OCI-LY1 (cell line): ENCODE results near the gene RPS19BP1.

Source experiments
- EZH2 ChIP-seq: fragments of 200-600 bp; sonication (generic), shearing (Covaris generic); IDR thresholded peaks from 2 replicates; pipeline ENCODE4 v1.8.0; 2017; ENCODE audit warnings: borderline replicate concordance, mixed run types, mild to moderate bottlenecking, antibody characterized with exemption, low read length, moderate library complexity, mixed read lengths
- TF ChIP-seq, protein P1 (sequence below): fragments of 200-600 bp; sonication (generic), shearing (Covaris generic); IDR thresholded peaks from 2 replicates; pipeline ENCODE4 v1.5.1; 2017; ENCODE audit warnings: mild to moderate bottlenecking, antibody characterized with exemption, low read length, moderate library complexity, mixed read lengths

DNA sequence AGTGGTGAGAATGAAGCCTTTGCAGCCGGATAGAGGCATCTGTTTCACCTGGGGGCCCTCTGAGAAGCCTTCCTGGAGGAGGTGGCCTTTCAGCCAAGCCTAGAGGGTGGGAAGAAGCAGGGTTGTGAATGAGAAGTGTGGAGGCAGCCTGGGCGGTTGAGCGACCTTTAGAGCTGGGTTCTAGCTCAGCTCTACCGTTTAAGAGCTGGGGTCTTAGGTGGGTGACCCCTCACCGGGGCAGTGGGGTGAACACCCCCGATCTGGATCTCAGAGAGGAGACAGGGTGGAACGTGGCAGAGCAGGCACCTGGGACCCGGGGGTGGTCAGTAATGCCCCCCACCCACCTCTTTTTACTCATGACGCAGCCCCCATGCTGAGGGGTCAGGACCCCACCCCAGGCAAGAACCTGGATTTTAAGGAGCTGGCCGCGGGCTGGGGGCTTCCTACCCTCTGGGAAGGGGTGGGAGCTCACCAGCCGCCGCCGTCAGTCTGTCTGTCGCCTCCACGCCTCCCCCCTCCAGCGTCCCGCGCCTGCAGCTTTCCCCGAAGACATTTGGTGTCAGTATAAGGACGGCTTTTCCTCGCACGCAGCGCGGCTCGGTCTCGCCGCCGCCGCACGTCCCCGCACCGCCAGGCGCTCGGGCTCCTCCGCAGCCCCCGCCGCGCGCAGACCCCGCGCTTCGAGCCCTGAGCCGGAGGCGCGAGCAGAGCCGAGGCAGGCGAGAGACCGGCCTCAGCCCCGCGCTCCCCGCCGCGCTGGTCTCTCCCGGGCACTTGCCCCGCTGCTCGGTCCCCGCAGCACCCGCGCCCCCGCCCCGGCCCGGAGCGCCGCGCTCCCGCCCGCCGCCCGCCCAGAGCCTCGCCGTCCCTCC is 24.7 kb upstream of the RPS19BP1 start:
- TF ChIP-seq, protein P1, sequence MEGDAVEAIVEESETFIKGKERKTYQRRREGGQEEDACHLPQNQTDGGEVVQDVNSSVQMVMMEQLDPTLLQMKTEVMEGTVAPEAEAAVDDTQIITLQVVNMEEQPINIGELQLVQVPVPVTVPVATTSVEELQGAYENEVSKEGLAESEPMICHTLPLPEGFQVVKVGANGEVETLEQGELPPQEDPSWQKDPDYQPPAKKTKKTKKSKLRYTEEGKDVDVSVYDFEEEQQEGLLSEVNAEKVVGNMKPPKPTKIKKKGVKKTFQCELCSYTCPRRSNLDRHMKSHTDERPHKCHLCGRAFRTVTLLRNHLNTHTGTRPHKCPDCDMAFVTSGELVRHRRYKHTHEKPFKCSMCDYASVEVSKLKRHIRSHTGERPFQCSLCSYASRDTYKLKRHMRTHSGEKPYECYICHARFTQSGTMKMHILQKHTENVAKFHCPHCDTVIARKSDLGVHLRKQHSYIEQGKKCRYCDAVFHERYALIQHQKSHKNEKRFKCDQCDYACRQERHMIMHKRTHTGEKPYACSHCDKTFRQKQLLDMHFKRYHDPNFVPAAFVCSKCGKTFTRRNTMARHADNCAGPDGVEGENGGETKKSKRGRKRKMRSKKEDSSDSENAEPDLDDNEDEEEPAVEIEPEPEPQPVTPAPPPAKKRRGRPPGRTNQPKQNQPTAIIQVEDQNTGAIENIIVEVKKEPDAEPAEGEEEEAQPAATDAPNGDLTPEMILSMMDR: no peak
- no peak for TF ChIP-seq EZH2
